ENCODE data around the gene RIOK2.
"Not testable (repeated sequence)": the region's sequence is repeated elsewhere in the genome, so short reads cannot be mapped to it uniquely, and the experiment has no call there.

RIOK2 gene

DNA sequence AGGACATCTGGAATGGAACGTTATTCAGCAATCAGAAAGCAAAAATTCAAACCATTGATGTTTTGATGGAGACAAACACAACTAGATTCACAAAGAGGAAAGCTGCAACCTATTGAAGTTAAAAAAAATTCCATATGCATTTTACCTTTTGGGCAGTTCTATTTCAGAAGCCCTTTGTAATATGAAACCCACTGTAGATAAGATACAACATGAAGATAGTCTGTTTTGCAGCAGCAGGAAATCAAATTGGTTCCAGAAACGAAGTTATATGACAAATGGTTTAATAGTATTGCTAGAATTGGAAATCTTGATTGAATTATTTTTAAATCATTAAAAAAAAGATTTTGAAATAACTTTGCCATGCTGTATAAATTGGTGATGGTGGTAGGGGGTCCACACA, 41.5 kb downstream of the RIOK2 start:
- WGBS (ENCODE audit: insufficient coverage) = no CpG with 5 or more reads among the region's 2 CpGs
- Histone ChIP-seq H3K27me3 (replicated peaks in 2 of 5; ENCODE audit: control insufficient read depth in 4 of 5, insufficient read depth in 5 of 5, low read length in 4 of 5) (no peaks in the 10 kb centered on the region), H3K4me1 (ENCODE audit: control extremely low read depth in 1 of 4, control insufficient read depth in 4 of 4, insufficient read depth in 4 of 4, low read length in 3 of 4) (no peaks in the 10 kb centered on the region), H3K4me3 (ENCODE audit: control insufficient read depth in 1 of 7, extremely low read depth in 1 of 7, insufficient read depth in 4 of 7, low read depth in 2 of 7, low read length in 6 of 7) (no peak overlapping the region), H3K27ac (ENCODE audit: insufficient read depth in 1 of 2, low read depth in 1 of 2, low read length in 2 of 2, poor library complexity in 1 of 2, severe bottlenecking in 2 of 2) (no peak overlapping the region), H3K36me3 (ENCODE audit: control insufficient read depth in 4 of 4, insufficient read depth in 4 of 4, low read length in 3 of 4) (no peaks in the 10 kb centered on the region), H3K9me3 (ENCODE audit: control extremely low read depth in 1 of 5, control insufficient read depth in 4 of 5, insufficient read depth in 2 of 5, low read depth in 1 of 5, low read length in 4 of 5) (no peaks in the 10 kb centered on the region)
- ChIA-PET POLR2A (no interaction called here), CTCF (interaction anchor here (0.7 to 3.9 kb wide), 11 partner anchors 13 to 273 kb away, joined by 3 to 22 read pairs (median 4); no protein-coding TSS in a partner anchor)
- no peak for DNase-seq

DNA sequence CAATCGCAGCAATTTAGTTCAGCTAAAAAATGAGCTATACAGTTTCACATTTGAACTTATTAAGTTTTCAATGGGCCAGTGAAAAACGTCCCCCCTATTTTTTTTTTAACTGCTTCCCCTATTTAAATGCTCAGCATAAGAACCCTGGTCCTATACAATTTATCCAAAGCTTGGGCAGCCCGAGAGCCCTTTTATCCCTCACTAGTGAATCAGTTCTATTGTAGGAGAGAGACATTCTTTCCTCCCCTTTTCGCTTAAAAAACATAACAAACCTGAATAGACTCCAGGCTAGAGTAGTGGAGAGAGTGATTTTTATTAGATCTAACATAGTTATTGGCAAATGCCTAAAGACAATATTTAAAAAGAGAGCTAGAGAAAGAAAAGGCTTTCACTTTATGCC, 42.0 kb downstream of the RIOK2 start:
- ChIA-PET CTCF (interaction anchor here (0.8 to 3.9 kb wide), 6 partner anchors 20 to 272 kb away, joined by 3 to 22 read pairs (median 10); no protein-coding TSS in a partner anchor), POLR2A (no interaction called here)
- Histone ChIP-seq H3K36me3 (ENCODE audit: control insufficient read depth in 4 of 4, insufficient read depth in 4 of 4, low read length in 3 of 4) (no peaks in the 10 kb centered on the region), H3K9me3 (ENCODE audit: control extremely low read depth in 1 of 5, control insufficient read depth in 4 of 5, insufficient read depth in 2 of 5, low read depth in 1 of 5, low read length in 4 of 5) (no peaks in the 10 kb centered on the region), H3K27ac (ENCODE audit: insufficient read depth in 1 of 2, low read depth in 1 of 2, low read length in 2 of 2, poor library complexity in 1 of 2, severe bottlenecking in 2 of 2) (no peak overlapping the region), H3K27me3 (replicated peaks in 2 of 5; ENCODE audit: control insufficient read depth in 4 of 5, insufficient read depth in 5 of 5, low read length in 4 of 5) (no peaks in the 10 kb centered on the region), H3K4me1 (ENCODE audit: control extremely low read depth in 1 of 4, control insufficient read depth in 4 of 4, insufficient read depth in 4 of 4, low read length in 3 of 4) (no peaks in the 10 kb centered on the region), H3K4me3 (ENCODE audit: control insufficient read depth in 1 of 7, extremely low read depth in 1 of 7, insufficient read depth in 4 of 7, low read depth in 2 of 7, low read length in 6 of 7) (no peak overlapping the region)
- DNase-seq = no peak
- no CpG with 5 or more reads among the region's 4 CpGs for WGBS (ENCODE audit: insufficient coverage)

DNA sequence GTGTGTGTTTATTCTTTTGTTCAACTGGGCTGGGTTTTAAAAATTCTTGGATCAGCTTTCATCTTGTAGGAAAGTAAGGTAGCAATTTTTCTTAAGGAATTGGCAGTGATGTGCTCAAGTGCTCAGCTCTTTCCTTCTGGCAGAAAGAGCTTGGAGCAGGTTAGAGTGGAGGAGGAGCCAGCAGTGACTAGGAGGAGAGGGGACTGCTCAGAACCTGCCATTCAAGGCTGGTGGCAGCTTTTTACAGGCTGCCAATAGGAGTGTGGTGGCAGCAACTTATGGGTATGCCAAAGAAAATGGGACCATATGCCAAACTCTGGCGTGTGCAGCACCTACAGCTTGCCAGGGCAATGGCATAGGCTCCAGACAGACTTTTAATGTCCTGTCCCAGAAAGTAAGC, 42.8 kb downstream of the RIOK2 start:
- H3K4me3 ChIP-seq (ENCODE audit: control insufficient read depth in 1 of 7, extremely low read depth in 1 of 7, insufficient read depth in 4 of 7, low read depth in 2 of 7, low read length in 6 of 7); H3K27me3 ChIP-seq (replicated peaks in 2 of 5; ENCODE audit: control insufficient read depth in 4 of 5, insufficient read depth in 5 of 5, low read length in 4 of 5); H3K36me3 ChIP-seq (ENCODE audit: control insufficient read depth in 4 of 4, insufficient read depth in 4 of 4, low read length in 3 of 4); POLR2A ChIA-PET; DNase-seq; H3K9me3 ChIP-seq (ENCODE audit: control extremely low read depth in 1 of 5, control insufficient read depth in 4 of 5, insufficient read depth in 2 of 5, low read depth in 1 of 5, low read length in 4 of 5); H3K4me1 ChIP-seq (ENCODE audit: control extremely low read depth in 1 of 4, control insufficient read depth in 4 of 4, insufficient read depth in 4 of 4, low read length in 3 of 4); H3K27ac ChIP-seq (ENCODE audit: insufficient read depth in 1 of 2, low read depth in 1 of 2, low read length in 2 of 2, poor library complexity in 1 of 2, severe bottlenecking in 2 of 2): not testable (repeated sequence)
- CTCF ChIA-PET = interaction anchor here (0.8 to 3.5 kb wide), 3 partner anchors 21 to 272 kb away, joined by 3 to 20 read pairs (median 16); no protein-coding TSS in a partner anchor
- no CpG with 5 or more reads among the region's 1 CpG for WGBS (ENCODE audit: insufficient coverage)

DNA sequence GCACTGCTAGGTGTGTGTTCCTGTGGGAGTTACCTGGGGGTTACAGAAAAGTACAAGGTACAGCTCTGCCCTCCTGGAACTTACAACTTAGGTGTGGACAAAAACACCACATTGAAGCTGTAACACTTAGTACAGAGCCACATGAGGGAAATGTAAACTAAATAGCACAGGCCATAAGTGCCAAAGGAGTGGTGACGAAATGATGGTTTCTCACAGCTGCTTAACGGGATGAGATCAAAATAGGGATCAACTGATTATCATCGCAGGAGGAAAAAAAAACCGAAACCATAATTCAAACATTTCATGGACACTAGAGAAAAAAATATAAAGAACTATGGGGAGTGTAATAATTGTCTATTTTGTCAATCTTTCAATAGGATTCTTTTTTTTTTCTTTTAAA, 46.6 kb downstream of the RIOK2 start:
- peaks cover 0 to 6% (median 0%) of the 10 kb centered on the region in 4 experiments for H3K4me1 ChIP-seq (ENCODE audit: control extremely low read depth in 1 of 4, control insufficient read depth in 4 of 4, insufficient read depth in 4 of 4, low read length in 3 of 4)
- H3K27ac ChIP-seq (ENCODE audit: insufficient read depth in 1 of 2, low read depth in 1 of 2, low read length in 2 of 2, poor library complexity in 1 of 2, severe bottlenecking in 2 of 2) = no peak overlapping the region
- WGBS (ENCODE audit: insufficient coverage) = no CpG with 5 or more reads among the region's 4 CpGs
- no peaks in the 10 kb centered on the region for H3K27me3 ChIP-seq (replicated peaks in 2 of 5; ENCODE audit: control insufficient read depth in 4 of 5, insufficient read depth in 5 of 5, low read length in 4 of 5)
- no peaks in the 10 kb centered on the region for H3K36me3 ChIP-seq (ENCODE audit: control insufficient read depth in 4 of 4, insufficient read depth in 4 of 4, low read length in 3 of 4)
- H3K4me3 ChIP-seq (ENCODE audit: control insufficient read depth in 1 of 7, extremely low read depth in 1 of 7, insufficient read depth in 4 of 7, low read depth in 2 of 7, low read length in 6 of 7) = no peak overlapping the region
- POLR2A ChIA-PET = no interaction called here
- no peak for DNase-seq
- CTCF ChIA-PET = no interaction called here
- H3K9me3 ChIP-seq (ENCODE audit: control extremely low read depth in 1 of 5, control insufficient read depth in 4 of 5, insufficient read depth in 2 of 5, low read depth in 1 of 5, low read length in 4 of 5) = no peaks in the 10 kb centered on the region

DNA sequence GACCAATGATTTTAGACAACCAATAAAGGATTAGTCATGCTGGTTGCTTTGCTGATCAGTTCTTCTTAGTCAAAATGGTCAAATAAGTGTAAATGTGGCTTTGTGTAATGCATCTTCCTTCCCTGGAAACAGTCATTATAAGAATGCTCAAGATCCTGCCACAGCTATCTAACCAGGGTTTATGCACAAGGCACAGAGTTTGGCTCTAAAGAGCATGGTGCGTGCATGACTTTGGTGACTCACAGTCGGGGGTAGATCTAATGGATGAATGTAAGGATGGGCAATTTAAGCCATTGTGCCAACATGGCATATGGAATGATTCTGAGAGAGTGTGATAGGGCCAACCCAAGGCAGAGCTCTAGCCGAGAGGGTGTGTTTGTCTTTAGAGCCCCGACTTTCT, 47.2 kb downstream of the RIOK2 start:
- H3K36me3 ChIP-seq (ENCODE audit: control insufficient read depth in 4 of 4, insufficient read depth in 4 of 4, low read length in 3 of 4) = no peaks in the 10 kb centered on the region
- ChIA-PET CTCF (no interaction called here), POLR2A (no interaction called here)
- no peak overlapping the region for H3K4me3 ChIP-seq (ENCODE audit: control insufficient read depth in 1 of 7, extremely low read depth in 1 of 7, insufficient read depth in 4 of 7, low read depth in 2 of 7, low read length in 6 of 7)
- H3K27ac ChIP-seq (ENCODE audit: insufficient read depth in 1 of 2, low read depth in 1 of 2, low read length in 2 of 2, poor library complexity in 1 of 2, severe bottlenecking in 2 of 2) = no peak overlapping the region
- peaks cover 0 to 6% (median 0%) of the 10 kb centered on the region in 4 experiments for H3K4me1 ChIP-seq (ENCODE audit: control extremely low read depth in 1 of 4, control insufficient read depth in 4 of 4, insufficient read depth in 4 of 4, low read length in 3 of 4)
- WGBS (ENCODE audit: insufficient coverage) = 100% methylated on average over 3 of the region's 4 CpGs
- H3K27me3 ChIP-seq (replicated peaks in 2 of 5; ENCODE audit: control insufficient read depth in 4 of 5, insufficient read depth in 5 of 5, low read length in 4 of 5) = no peaks in the 10 kb centered on the region
- H3K9me3 ChIP-seq (ENCODE audit: control extremely low read depth in 1 of 5, control insufficient read depth in 4 of 5, insufficient read depth in 2 of 5, low read depth in 1 of 5, low read length in 4 of 5) = no peaks in the 10 kb centered on the region
- no peak for DNase-seq

DNA sequence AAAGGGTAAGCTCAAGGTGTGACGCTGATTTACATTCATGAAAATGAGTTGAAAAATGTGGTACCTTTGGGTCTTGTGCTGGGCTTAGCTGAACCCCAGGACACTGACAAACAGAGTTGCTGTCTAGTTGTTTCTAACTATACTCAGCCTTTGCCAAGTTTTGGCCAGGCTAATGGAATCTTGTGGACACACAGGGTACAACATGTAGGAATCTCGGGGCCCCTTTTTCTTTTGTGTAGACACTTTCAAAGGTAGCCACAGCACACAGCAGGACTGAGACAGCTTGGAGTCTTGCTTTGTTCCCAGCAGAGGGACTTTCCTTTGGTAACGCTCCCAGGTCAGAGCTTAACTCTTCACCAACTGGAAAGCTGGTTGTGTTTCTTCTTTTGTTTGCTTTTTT, 48.4 kb downstream of the RIOK2 start:
- Histone ChIP-seq H3K4me1 (ENCODE audit: control extremely low read depth in 1 of 4, control insufficient read depth in 4 of 4, insufficient read depth in 4 of 4, low read length in 3 of 4) (peaks cover 0 to 6% (median 0%) of the 10 kb centered on the region in 4 experiments), H3K27ac (ENCODE audit: insufficient read depth in 1 of 2, low read depth in 1 of 2, low read length in 2 of 2, poor library complexity in 1 of 2, severe bottlenecking in 2 of 2) (no peak overlapping the region), H3K4me3 (ENCODE audit: control insufficient read depth in 1 of 7, extremely low read depth in 1 of 7, insufficient read depth in 4 of 7, low read depth in 2 of 7, low read length in 6 of 7) (no peak overlapping the region), H3K27me3 (replicated peaks in 2 of 5; ENCODE audit: control insufficient read depth in 4 of 5, insufficient read depth in 5 of 5, low read length in 4 of 5) (no peaks in the 10 kb centered on the region), H3K9me3 (ENCODE audit: control extremely low read depth in 1 of 5, control insufficient read depth in 4 of 5, insufficient read depth in 2 of 5, low read depth in 1 of 5, low read length in 4 of 5) (no peaks in the 10 kb centered on the region), H3K36me3 (ENCODE audit: control insufficient read depth in 4 of 4, insufficient read depth in 4 of 4, low read length in 3 of 4) (no peaks in the 10 kb centered on the region)
- POLR2A ChIA-PET = no interaction called here
- 98% methylated on average over 3 of the region's 3 CpGs for WGBS (ENCODE audit: insufficient coverage)
- no peak for DNase-seq
- CTCF ChIA-PET = interaction anchor here (0.5 to 1.4 kb wide), 3 partner anchors 8 to 1709 kb away, joined by 3 to 4 read pairs (median 3); partner anchors contain the start of gene LIX1

DNA sequence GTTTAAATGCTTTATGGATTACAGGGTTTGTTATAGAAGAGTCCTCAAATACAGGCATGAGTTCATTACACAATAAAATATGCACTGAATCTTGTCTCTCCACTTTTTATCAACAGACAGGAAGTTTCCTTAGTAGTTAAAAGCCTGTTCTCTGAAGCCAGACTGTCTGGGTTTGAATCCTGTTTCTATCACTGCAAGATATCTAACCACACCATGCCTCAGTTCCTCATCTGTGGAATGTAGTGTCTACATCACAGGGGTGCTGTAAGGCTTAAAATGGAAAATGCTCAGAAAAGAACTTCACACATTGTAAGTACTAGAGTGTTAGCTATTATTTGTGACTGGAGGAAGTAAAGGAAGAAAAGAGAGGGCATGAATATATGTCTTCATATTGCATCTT, 49.9 kb downstream of the RIOK2 start:
- POLR2A ChIA-PET = no interaction called here
- CTCF ChIA-PET = interaction anchor here (1.3 to 1.5 kb wide), 2 partner anchors 15 to 413 kb away, joined by 3 read pairs; no protein-coding TSS in a partner anchor
- Histone ChIP-seq H3K9me3 (ENCODE audit: control extremely low read depth in 1 of 5, control insufficient read depth in 4 of 5, insufficient read depth in 2 of 5, low read depth in 1 of 5, low read length in 4 of 5) (no peaks in the 10 kb centered on the region), H3K36me3 (ENCODE audit: control insufficient read depth in 4 of 4, insufficient read depth in 4 of 4, low read length in 3 of 4) (no peaks in the 10 kb centered on the region), H3K4me1 (ENCODE audit: control extremely low read depth in 1 of 4, control insufficient read depth in 4 of 4, insufficient read depth in 4 of 4, low read length in 3 of 4) (peaks cover 0 to 6% (median 0%) of the 10 kb centered on the region in 4 experiments), H3K4me3 (ENCODE audit: control insufficient read depth in 1 of 7, extremely low read depth in 1 of 7, insufficient read depth in 4 of 7, low read depth in 2 of 7, low read length in 6 of 7) (no peak overlapping the region), H3K27ac (ENCODE audit: insufficient read depth in 1 of 2, low read depth in 1 of 2, low read length in 2 of 2, poor library complexity in 1 of 2, severe bottlenecking in 2 of 2) (no peak overlapping the region), H3K27me3 (replicated peaks in 2 of 5; ENCODE audit: control insufficient read depth in 4 of 5, insufficient read depth in 5 of 5, low read length in 4 of 5) (no peaks in the 10 kb centered on the region)
- peak in 2 of 3 donors; percentile 4 to 15 for DNase-seq
